Skeletal muscle cell (primary cell): Measurements from ENCODE around the gene LYL1.

Source experiments
- DNase-seq: peaks from one replicate; pipeline ENCODE4 v3.0.0-alpha.2; 2010; ENCODE audit warnings: low read depth
- H3K4me3 ChIP-seq: 2 replicates; pipeline ENCODE4 v1.5.1; 2011; ENCODE audit warnings: low read depth, mild to moderate bottlenecking, control low read depth, low read length, moderate library complexity

The LYL1 gene

GRCh38 chr19:13095934-13096927 is 6.4 kb downstream of the LYL1 start:
- no peak for DNase-seq

GRCh38 chr19:13095393-13095784 is 7.3 kb downstream of the LYL1 start:
- no peak for DNase-seq
- no peak overlapping the region for H3K4me3 ChIP-seq

More at GRCh38 chr19:13095934-13096927, 6.4 kb downstream of the LYL1 start:
- H3K4me3 ChIP-seq: no peak overlapping the region

DNA sequence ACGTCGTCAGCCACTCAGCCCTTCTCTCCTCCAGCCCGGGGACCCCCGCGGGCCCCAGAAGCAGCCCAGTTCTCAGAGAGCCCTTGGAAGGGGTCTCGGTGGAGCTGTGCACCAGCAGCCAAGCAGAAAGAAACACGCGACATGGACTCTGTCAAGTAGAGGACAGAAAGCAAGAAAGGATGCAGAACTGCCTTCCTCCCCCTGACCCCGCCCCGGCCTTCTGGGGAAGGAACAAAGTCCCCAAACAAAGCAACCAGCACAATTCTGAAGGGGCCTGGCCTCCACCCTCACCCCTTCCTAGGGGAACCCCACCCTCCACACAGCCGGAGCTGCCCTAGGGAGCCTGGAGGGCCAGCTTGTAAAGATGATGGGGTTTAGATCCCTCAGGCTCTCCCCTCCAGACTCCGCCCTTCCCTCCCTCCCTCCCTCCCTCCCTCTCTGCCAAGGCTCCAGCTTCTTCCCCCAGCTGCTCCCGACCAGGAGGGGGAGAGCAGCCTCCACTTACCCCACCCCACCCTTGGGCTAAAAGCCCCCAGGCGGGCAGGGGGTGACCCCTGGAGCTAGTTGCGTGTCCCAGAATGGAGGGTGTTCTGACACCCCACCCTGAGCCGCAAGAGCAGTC is 7.8 kb downstream of the LYL1 start:
- no peak for DNase-seq
- no peak overlapping the region for H3K4me3 ChIP-seq

GRCh38 chr19:13094106-13094504 is 8.6 kb downstream of the LYL1 start:
- DNase-seq: no peak

GRCh38 chr19:13093407-13094105 is 9.1 kb downstream of the LYL1 start:
- H3K4me3 ChIP-seq: no peak overlapping the region
- DNase-seq: peak; percentile 43

More at GRCh38 chr19:13094106-13094504, 8.6 kb downstream of the LYL1 start:
- no peak overlapping the region for H3K4me3 ChIP-seq

- no peak overlapping the region for H3K4me3 ChIP-seq
- DNase-seq: no peak
Measured at GRCh38 chr19:13092606-13093235, 9.9 kb downstream of the LYL1 start.

DNA sequence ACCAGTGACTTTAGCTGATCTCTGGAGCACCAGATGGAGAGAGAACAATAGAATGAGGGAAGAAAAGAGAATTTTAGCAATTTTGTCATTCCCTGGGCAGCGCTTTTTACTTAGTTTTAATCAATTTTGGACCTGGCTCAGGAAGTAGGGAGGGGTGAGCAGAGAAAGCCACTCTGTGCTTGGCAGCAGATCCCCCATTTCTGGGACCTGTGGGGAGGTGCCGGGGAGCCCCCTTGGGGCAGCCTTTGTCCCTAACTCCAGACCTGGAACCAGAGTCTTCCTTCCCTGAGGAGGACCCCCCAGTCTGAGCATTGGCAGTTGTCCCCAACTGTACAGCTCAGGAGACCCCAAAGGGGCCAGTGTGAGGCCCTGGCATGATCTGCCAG is 10.5 kb downstream of the LYL1 start:
- no peak for DNase-seq
- H3K4me3 ChIP-seq: no peak overlapping the region

DNA sequence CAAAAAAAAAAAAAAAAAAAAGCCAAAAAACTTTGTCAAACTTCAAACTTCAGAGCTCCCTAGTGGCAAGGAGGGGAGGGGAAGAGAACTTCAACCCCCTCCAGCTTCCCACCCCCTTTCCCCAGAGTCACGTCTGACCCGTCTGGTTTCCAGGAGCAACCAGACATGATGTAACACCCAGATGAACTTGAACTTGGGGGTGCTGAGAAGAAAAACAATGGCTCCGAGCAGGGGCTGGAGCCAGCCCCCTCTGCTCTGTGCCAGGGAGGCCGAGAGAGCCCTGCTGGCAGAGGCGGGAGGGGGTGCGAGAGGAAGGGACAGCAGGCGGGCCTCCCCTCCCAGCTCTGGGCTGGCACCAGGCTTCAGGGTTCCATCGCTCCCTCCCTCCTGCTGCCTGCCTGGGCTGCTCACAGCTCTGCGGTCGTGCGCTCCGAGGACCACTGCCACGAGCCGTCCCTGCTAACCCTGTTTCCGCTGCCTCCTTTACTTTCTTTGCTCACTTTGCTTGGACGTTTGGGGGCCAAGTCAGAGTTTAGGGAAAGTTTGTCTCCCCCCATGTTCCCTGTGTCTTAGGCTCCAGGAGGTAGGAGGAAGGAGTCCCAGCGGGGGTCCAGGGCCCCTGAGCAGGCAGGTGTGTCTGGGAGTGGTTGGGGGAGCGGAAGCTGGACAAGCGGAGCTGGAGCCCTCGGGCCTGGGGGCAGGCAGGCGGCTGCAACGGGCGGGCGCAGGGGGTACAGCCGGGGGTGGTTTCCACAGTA is 11.1 kb downstream of the LYL1 start:
- H3K4me3 ChIP-seq: no peak overlapping the region
- DNase-seq: peak; percentile 81

- H3K4me3 ChIP-seq: no peak overlapping the region
- no peak for DNase-seq
Measured at GRCh38 chr19:13090511-13091231, 12.0 kb downstream of the LYL1 start.

- no peak for DNase-seq
- no peak overlapping the region for H3K4me3 ChIP-seq
Measured at GRCh38 chr19:13089857-13090507, 12.7 kb downstream of the LYL1 start.

- no peak overlapping the region for H3K4me3 ChIP-seq
- no peak for DNase-seq
Measured at GRCh38 chr19:13089139-13089856, 13.4 kb downstream of the LYL1 start.

GRCh38 chr19:13087795-13088537 is 14.7 kb downstream of the LYL1 start:
- no peak for DNase-seq
- no peak overlapping the region for H3K4me3 ChIP-seq

GRCh38 chr19:13087295-13087694 is 15.4 kb downstream of the LYL1 start:
- DNase-seq: no peak
- no peak overlapping the region for H3K4me3 ChIP-seq

DNA sequence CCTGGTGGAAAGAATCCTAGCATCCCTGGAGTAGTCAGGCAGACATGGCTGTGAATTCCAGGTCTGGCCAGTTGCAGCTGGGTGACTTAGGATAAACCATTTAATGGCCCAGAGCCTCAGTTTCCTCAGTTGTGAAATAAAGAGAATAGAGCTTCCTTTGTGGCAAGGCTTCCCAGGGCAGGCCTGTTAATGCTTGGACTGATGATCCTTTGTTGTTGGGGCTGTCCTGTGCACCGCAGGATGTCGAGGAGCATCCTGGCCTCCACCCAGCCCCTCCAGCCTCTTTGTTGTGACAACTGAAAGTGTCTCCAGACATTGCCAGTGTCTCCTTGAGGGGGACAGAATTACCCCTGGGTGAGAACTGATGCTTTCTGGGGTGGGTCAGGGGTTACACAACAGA is 16.3 kb downstream of the LYL1 start:
- no peak for DNase-seq
- no peak overlapping the region for H3K4me3 ChIP-seq

DNA sequence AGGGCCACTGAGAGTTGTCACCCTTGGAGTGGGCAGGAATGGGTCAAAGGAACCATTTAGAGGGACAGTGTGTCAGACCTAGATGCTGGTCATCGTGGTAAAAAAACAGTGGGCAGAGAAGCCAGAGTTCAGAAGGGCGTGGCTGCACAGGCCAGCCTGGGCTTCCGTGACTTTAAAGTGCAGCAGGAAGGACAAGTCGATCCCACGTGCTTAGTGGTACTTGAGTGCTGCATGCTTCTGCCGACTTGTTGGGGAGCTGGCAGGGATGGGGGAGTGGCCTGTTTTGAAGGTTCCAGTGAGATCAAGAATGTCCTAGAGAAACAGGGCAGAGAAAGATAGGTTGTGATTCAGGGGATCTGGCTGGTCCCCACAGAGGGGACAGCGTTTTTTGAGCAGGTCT is 17.0 kb downstream of the LYL1 start:
- no peak overlapping the region for H3K4me3 ChIP-seq
- DNase-seq: no peak

DNA sequence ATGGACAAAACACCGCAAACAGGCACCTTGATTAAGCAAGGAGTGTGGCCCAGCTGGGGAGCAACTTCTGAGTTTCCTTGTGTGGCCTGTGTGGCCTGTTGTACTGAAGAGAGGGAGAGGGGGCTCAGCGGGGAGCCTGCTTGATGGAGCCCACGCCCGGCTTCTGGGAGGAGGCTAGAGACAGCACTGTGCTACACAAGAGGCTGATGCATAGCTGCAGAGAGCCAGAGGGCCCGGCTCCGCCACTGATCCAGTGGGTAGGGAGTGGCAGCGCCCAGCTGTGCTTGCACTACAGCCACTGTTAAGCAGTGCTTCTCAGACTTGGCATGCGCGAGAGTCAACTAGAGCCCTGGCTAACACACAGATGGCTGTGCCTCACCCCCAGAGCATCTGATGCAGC is 19.0 kb downstream of the LYL1 start:
- no peak for DNase-seq

DNA sequence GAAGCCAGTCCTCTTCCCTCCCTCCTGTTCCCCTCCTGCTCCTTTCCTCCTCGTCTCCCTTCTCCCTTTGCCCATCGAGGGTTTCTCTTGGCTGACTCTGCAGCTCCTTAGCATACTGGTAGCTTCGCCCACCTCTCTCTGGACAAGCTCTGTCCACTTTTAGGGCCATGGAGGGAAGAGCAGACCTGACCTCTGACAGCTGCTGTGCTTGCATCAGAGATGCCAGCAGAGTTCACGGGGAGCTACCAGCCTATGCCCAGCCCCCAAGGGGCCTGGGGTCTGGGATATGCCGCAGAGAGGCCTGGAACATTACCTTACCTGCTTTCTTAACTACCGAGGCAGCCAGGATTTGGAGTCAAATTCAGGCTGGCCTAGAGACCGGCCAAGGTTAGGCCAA is 19.7 kb downstream of the LYL1 start:
- DNase-seq: no peak
- no peak overlapping the region for H3K4me3 ChIP-seq

More for the DNA sequence above, 19.0 kb downstream of the LYL1 start:
- H3K4me3 ChIP-seq: no peak overlapping the region
